ENCODE results near the gene ASZ1. TPM values are rescaled to one million over a fixed set of nuclear protein-coding genes. Genes with fewer than 3 reads are reported as not detected.

Gene ASZ1
- total RNA-seq, 5 donors from 2014 or later (not counting 1 experiment from before 2014, with no cell fraction given), result not detected

DNA sequence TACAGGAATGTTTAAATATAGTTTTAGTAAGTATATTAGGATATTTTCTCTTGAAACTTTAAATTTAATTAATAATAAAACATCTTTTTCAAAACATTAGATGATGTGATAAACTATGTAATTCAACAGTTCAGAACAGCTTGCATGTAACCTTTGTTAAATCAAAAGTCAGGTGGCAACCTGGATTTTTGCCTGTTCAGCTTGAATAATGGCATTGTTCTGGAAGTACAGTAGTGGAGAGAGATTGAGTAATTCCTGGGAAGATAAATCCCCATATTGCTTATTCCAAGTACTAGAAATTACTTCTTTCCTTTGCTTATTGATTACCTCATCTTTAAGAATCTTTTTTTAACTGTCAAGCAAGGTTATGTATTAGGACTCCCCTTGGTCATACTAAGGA lies 32.4 kb upstream of the ASZ1 start:
- Mint-ChIP-seq H3K36me3 (no peaks in the 10 kb centered on the region), H3K27ac (no peak overlapping the region), H3K4me3 (no peak overlapping the region), H3K27me3 (no peaks in the 10 kb centered on the region), H3K4me1 (no peaks in the 10 kb centered on the region), H3K9me3 (peaks cover 0 to 7% (median 5%) of the 10 kb centered on the region in 3 donors)
- Histone ChIP-seq H3K9me3 (no peaks in the 10 kb centered on the region), H3K4me3 (ENCODE audit: control insufficient read depth in 1 of 2, extremely low read depth in 1 of 2, low read length in 1 of 2) (no peak overlapping the region), H3K4me1 (ENCODE audit: control insufficient read depth in 1 of 2, extremely low read depth in 1 of 2, insufficient read depth in 2 of 2, low read length in 2 of 2) (no peaks in the 10 kb centered on the region), H3K27ac (ENCODE audit: low read length) (no peak overlapping the region), H3K27me3 (replicated peaks in 1 of 2; ENCODE audit: control insufficient read depth in 2 of 2, extremely low read depth in 1 of 2, insufficient read depth in 2 of 2, low read length in 1 of 2) (no peaks in the 10 kb centered on the region), H3K36me3 (ENCODE audit: control insufficient read depth in 2 of 2, extremely low read depth in 1 of 2, insufficient read depth in 1 of 2, low read length in 1 of 2) (no peaks in the 10 kb centered on the region)
- ATAC-seq (replicated peaks in 1 of 4), result no peak
- ChIA-PET CTCF (interaction anchor here in 1 of 2 donors (1.1 kb wide), 1 partner anchor 735 kb away, joined by 3 read pairs; no protein-coding TSS in a partner anchor), POLR2A (no interaction called here)
- DNase-seq, result no peak

DNA sequence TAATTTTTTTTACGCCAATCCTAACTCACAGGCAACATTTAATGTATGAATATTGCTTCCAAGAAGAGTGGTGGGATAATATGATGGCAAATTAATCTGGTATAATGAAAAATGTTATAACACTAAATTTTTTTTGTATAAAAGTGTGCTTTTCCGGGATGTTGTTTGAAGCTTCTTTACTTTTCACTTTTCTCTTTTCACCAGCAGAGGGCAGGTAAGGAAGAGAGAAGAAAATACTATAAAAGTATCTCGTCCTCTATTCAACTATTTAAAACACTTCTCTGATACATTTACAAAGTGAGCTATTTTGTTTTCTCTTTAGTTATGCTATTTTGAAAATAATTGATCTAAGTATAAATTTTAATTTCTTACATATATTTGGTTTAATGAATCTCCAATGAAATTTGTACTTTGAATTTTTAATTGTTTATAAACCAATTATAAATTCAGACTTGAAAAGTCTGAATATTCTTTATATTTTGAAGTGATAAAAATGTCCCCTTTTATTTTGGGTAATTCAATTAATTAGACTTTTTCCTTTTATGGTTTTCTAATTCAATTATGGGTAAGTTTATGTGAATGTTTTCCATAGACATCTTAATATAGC lies 31.8 kb upstream of the ASZ1 start:
- no peaks in the 10 kb centered on the region for H3K27me3 Mint-ChIP-seq
- CTCF ChIA-PET, result interaction anchor here in 1 of 2 donors (1.1 kb wide), 1 partner anchor 736 kb away, joined by 3 read pairs; no protein-coding TSS in a partner anchor

DNA sequence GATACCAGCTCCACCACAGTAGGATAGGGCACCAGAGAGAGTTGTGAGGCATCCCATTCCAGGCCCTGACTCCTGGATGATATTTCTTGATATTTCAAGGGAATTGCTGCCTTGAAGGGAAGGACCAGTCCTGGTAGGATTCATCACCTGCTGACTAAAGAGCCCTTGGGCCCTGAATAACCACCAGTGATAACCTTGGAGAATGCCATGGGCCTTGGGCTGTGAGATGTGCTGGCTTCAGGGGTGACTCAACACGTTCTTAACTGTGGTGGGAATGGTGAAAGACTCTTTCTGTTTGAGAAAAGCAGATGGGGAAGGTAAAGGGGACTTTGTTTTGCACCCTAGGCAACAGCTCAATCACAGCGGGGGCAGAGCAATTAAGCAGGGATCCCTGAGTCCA lies 21.4 kb upstream of the ASZ1 start:
- Mint-ChIP-seq H3K36me3 (no peaks in the 10 kb centered on the region), H3K27ac (no peak overlapping the region), H3K9me3 (peaks cover 12 to 18% (median 14%) of the 10 kb centered on the region in 3 donors), H3K4me1 (no peaks in the 10 kb centered on the region), H3K27me3 (peaks cover 0 to 1% of the 10 kb centered on the region in 2 donors), H3K4me3 (no peak overlapping the region)
- WGBS (ENCODE audit: insufficient coverage), result 67% methylated on average over 2 of the region's 2 CpGs
- peaks cover 0 to 3% of the 10 kb centered on the region in 2 experiments for H3K27me3 ChIP-seq (replicated peaks in 1 of 2; ENCODE audit: control insufficient read depth in 2 of 2, extremely low read depth in 1 of 2, insufficient read depth in 2 of 2, low read length in 1 of 2)
- no peaks in the 10 kb centered on the region for H3K4me1 ChIP-seq (ENCODE audit: control insufficient read depth in 1 of 2, extremely low read depth in 1 of 2, insufficient read depth in 2 of 2, low read length in 2 of 2)
- no peak overlapping the region for H3K27ac ChIP-seq (ENCODE audit: low read length)
- no peak for ATAC-seq (replicated peaks in 1 of 4)
- H3K9me3 ChIP-seq, result no peaks in the 10 kb centered on the region
- ChIA-PET POLR2A (no interaction called here), CTCF (no interaction called here)
- DNase-seq, result no peak
- no peak overlapping the region for H3K4me3 ChIP-seq (ENCODE audit: control insufficient read depth in 1 of 2, extremely low read depth in 1 of 2, low read length in 1 of 2)
- no peaks in the 10 kb centered on the region for H3K36me3 ChIP-seq (ENCODE audit: control insufficient read depth in 2 of 2, extremely low read depth in 1 of 2, insufficient read depth in 1 of 2, low read length in 1 of 2)

More for the DNA sequence above, 31.8 kb upstream of the ASZ1 start:
- no peaks in the 10 kb centered on the region for H3K36me3 ChIP-seq (ENCODE audit: control insufficient read depth in 2 of 2, extremely low read depth in 1 of 2, insufficient read depth in 1 of 2, low read length in 1 of 2)
- no CpG with 5 or more reads among the region's 3 CpGs for WGBS (ENCODE audit: insufficient coverage)
- POLR2A ChIA-PET, result no interaction called here
- Mint-ChIP-seq H3K4me1 (no peaks in the 10 kb centered on the region), H3K4me3 (no peak overlapping the region), H3K36me3 (no peaks in the 10 kb centered on the region), H3K9me3 (peaks cover 0 to 7% (median 5%) of the 10 kb centered on the region in 3 donors), H3K27ac (no peak overlapping the region)
- no peak for ATAC-seq (replicated peaks in 1 of 4)
- no peak overlapping the region for H3K4me3 ChIP-seq (ENCODE audit: control insufficient read depth in 1 of 2, extremely low read depth in 1 of 2, low read length in 1 of 2)
- H3K27me3 ChIP-seq (replicated peaks in 1 of 2; ENCODE audit: control insufficient read depth in 2 of 2, extremely low read depth in 1 of 2, insufficient read depth in 2 of 2, low read length in 1 of 2), result no peaks in the 10 kb centered on the region
- H3K27ac ChIP-seq (ENCODE audit: low read length), result no peak overlapping the region
- DNase-seq, result peak in 1 of 35 experiments; percentile 1
- no peaks in the 10 kb centered on the region for H3K9me3 ChIP-seq
- no peaks in the 10 kb centered on the region for H3K4me1 ChIP-seq (ENCODE audit: control insufficient read depth in 1 of 2, extremely low read depth in 1 of 2, insufficient read depth in 2 of 2, low read length in 2 of 2)

DNA sequence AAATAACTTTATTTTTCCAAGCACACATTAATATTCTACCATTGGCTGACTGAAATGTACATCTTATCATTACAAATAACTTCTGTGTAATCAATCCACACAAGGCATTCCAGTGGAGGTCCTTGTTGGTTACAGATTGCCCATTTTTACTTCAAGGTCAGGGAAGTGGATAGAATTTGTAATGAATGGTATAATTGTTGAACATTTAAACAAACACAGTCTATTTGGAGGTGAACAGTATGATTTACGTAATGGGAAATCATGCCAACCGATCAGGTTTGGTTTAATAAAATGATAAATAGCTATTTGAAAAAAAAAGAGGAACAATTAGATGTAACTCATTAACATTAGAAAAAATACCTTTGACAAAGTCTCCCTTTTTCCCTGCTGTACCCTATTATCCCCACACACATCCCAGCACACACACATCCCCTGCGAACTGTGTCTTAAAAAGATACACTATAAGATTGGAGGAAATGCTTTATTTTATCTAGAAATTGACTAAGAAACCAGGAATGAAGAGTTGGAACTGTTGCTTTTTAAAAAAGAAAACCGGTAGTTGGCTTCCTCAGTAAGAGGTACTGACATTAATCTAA lies 19.0 kb upstream of the ASZ1 start:
- Histone ChIP-seq H3K36me3 (ENCODE audit: control insufficient read depth in 2 of 2, extremely low read depth in 1 of 2, insufficient read depth in 1 of 2, low read length in 1 of 2) (no peaks in the 10 kb centered on the region), H3K27ac (ENCODE audit: low read length) (no peak overlapping the region), H3K4me3 (ENCODE audit: control insufficient read depth in 1 of 2, extremely low read depth in 1 of 2, low read length in 1 of 2) (no peak overlapping the region), H3K4me1 (ENCODE audit: control insufficient read depth in 1 of 2, extremely low read depth in 1 of 2, insufficient read depth in 2 of 2, low read length in 2 of 2) (no peaks in the 10 kb centered on the region), H3K27me3 (replicated peaks in 1 of 2; ENCODE audit: control insufficient read depth in 2 of 2, extremely low read depth in 1 of 2, insufficient read depth in 2 of 2, low read length in 1 of 2) (peaks cover 0 to 3% of the 10 kb centered on the region in 2 experiments), H3K9me3 (no peaks in the 10 kb centered on the region)
- H3K27me3 Mint-ChIP-seq, result peaks cover 0 to 1% of the 10 kb centered on the region in 2 donors
- ChIA-PET CTCF (no interaction called here), POLR2A (no interaction called here)
- ATAC-seq (replicated peaks in 1 of 4), result no peak
- no peak overlapping the region for H3K27ac Mint-ChIP-seq
- no peaks in the 10 kb centered on the region for H3K4me1 Mint-ChIP-seq
- H3K9me3 Mint-ChIP-seq, result peaks cover 10 to 16% (median 14%) of the 10 kb centered on the region in 3 donors
- DNase-seq, result no peak
- no CpG with 5 or more reads among the region's 4 CpGs for WGBS (ENCODE audit: insufficient coverage)
- H3K36me3 Mint-ChIP-seq, result no peaks in the 10 kb centered on the region
- no peak overlapping the region for H3K4me3 Mint-ChIP-seq

DNA sequence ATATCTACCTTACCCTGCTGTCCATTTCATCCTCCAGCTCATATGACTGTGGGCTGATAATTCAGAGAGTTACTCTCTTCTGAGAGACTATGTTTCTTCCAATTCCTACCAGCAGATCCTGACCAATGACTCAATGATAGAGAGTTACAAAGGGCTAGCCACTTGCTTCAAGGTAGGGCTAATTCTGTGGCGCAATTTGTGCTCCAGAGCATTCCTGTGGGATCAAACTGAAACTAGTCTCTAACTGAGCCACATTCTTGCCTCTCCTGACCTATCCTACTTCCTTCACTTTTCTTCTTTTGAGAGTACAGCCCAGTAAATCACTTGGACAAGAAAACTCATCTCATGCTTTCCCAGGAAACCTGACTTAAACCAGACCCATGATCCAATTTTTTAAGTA lies 17.9 kb upstream of the ASZ1 start:
- POLR2A ChIA-PET, result no interaction called here
- DNase-seq, result no peak
- Histone ChIP-seq H3K4me1 (ENCODE audit: control insufficient read depth in 1 of 2, extremely low read depth in 1 of 2, insufficient read depth in 2 of 2, low read length in 2 of 2) (no peaks in the 10 kb centered on the region), H3K36me3 (ENCODE audit: control insufficient read depth in 2 of 2, extremely low read depth in 1 of 2, insufficient read depth in 1 of 2, low read length in 1 of 2) (no peaks in the 10 kb centered on the region), H3K9me3 (no peaks in the 10 kb centered on the region), H3K27me3 (replicated peaks in 1 of 2; ENCODE audit: control insufficient read depth in 2 of 2, extremely low read depth in 1 of 2, insufficient read depth in 2 of 2, low read length in 1 of 2) (peaks cover 0 to 3% of the 10 kb centered on the region in 2 experiments), H3K27ac (ENCODE audit: low read length) (no peak overlapping the region), H3K4me3 (ENCODE audit: control insufficient read depth in 1 of 2, extremely low read depth in 1 of 2, low read length in 1 of 2) (no peak overlapping the region)
- WGBS (ENCODE audit: insufficient coverage), result 57% methylated on average over 1 of the region's 1 CpG
- no peak overlapping the region for H3K4me3 Mint-ChIP-seq
- no peaks in the 10 kb centered on the region for H3K4me1 Mint-ChIP-seq
- CTCF ChIA-PET, result no interaction called here
- H3K36me3 Mint-ChIP-seq, result no peaks in the 10 kb centered on the region
- no peak for ATAC-seq (replicated peaks in 1 of 4)
- peaks cover 8 to 12% (median 10%) of the 10 kb centered on the region in 3 donors for H3K9me3 Mint-ChIP-seq
- H3K27ac Mint-ChIP-seq, result no peak overlapping the region
- peaks cover 0 to 1% of the 10 kb centered on the region in 2 donors for H3K27me3 Mint-ChIP-seq

DNA sequence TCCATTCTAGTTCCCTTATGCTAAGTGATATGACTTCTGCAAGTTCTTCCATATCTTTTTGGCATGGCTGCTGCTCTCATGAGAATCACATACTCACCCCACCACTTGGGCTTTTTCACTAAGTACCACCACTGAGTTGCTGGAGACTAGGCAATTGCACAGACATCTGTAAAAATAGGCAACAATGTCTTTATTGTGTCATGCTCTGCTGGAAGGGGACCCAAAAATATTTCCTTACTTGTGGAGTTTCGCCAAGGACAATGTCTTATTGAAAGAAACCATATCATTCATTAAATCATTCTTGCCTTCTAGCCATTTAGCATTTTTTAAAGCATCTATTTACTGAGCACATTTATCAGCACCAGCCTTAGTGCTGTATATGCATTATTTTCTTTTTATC lies 17.4 kb upstream of the ASZ1 start:
- Histone ChIP-seq H3K36me3 (ENCODE audit: control insufficient read depth in 2 of 2, extremely low read depth in 1 of 2, insufficient read depth in 1 of 2, low read length in 1 of 2) (no peaks in the 10 kb centered on the region), H3K27me3 (replicated peaks in 1 of 2; ENCODE audit: control insufficient read depth in 2 of 2, extremely low read depth in 1 of 2, insufficient read depth in 2 of 2, low read length in 1 of 2) (peaks cover 0 to 3% of the 10 kb centered on the region in 2 experiments), H3K27ac (ENCODE audit: low read length) (no peak overlapping the region), H3K4me1 (ENCODE audit: control insufficient read depth in 1 of 2, extremely low read depth in 1 of 2, insufficient read depth in 2 of 2, low read length in 2 of 2) (no peaks in the 10 kb centered on the region), H3K9me3 (no peaks in the 10 kb centered on the region), H3K4me3 (ENCODE audit: control insufficient read depth in 1 of 2, extremely low read depth in 1 of 2, low read length in 1 of 2) (no peak overlapping the region)
- Mint-ChIP-seq H3K9me3 (peaks cover 3 to 6% (median 5%) of the 10 kb centered on the region in 3 donors), H3K4me1 (no peaks in the 10 kb centered on the region), H3K36me3 (no peaks in the 10 kb centered on the region), H3K27me3 (peaks cover 0 to 1% of the 10 kb centered on the region in 2 donors), H3K27ac (no peak overlapping the region), H3K4me3 (no peak overlapping the region)
- no peak for DNase-seq
- no peak for ATAC-seq (replicated peaks in 1 of 4)
- no CpG with 5 or more reads among the region's 1 CpG for WGBS (ENCODE audit: insufficient coverage)
- ChIA-PET CTCF (no interaction called here), POLR2A (no interaction called here)
